Mucosa of descending colon (tissue), 3 donors: Measurements from ENCODE around the gene MBTD1. TPM values are rescaled to one million over a fixed set of nuclear protein-coding genes. Genes with fewer than 3 reads are reported as not detected.

Experiments
- ATAC-seq: fragments of 200-7000 bp; cut with Tn5 transposase; one replicate; pipeline ENCODE4 v1.9.1; 2020; ENCODE audit warnings: mild to moderate bottlenecking, moderate library complexity
- DNase-seq, 3 donors: peaks; one replicate each; pipeline ENCODE4 v3.0.0-alpha.2; 2020
- H3K36me3 ChIP-seq: fragments of 200-600 bp; one replicate; pipeline ENCODE4 v1.8.0; 2021; ENCODE audit warnings: low read depth, mild to moderate bottlenecking
- H3K4me1 ChIP-seq: fragments of 200-600 bp; one replicate; pipeline ENCODE4 v1.8.0; 2021; ENCODE audit warnings: low read depth, mild to moderate bottlenecking
- H3K4me3 ChIP-seq: fragments of 200-600 bp; one replicate; pipeline ENCODE4 v1.8.0; 2021; ENCODE audit warnings: mild to moderate bottlenecking
- H3K9me3 ChIP-seq: fragments of 200-600 bp; one replicate; pipeline ENCODE4 v1.8.0; 2021; ENCODE audit warnings: mild to moderate bottlenecking
- CTCF ChIP-seq: fragments of 200-600 bp; IDR thresholded peaks from one replicate; pipeline ENCODE4 v1.8.0; 2022; ENCODE audit warnings: antibody characterized with exemption, mild to moderate bottlenecking
- intact Hi-C, 2 donors: fragments of 100-400 bp; cut with DNase I in 1 of 2; cut with micrococcal nuclease in 1 of 2; formaldehyde crosslinking; loops; one replicate each; pipeline versions ENCODE4 v1.11.0 to v1.11.1; 2022; cut with DNase I, micrococcal nuclease
- total RNA-seq, 3 donors: library from RNA; stranded (reverse); fragmentation: NEBNext Ultra II Directional in 2 of 3; extraction: Animal tissue kit (Norgen Biotek cat#: 25700) in 2 of 3; gene quantifications; one replicate each; pipeline versions ENCODE4 v1.2.1 to v1.2.4, GENCODE V29; 2021 to 2023
- donor health status: DM: no; HTN: no; CAD: no; lungs with moderate emphysema.
- donor health status: DM: no; HTN: no; CAD: no.
- donor health status: DM: no; HTN: yes; CAD: no.

MBTD1 gene
- total RNA-seq, 3 donors from 2014 or later = 13.7 to 19.5 (median 15.9) TPM

GRCh38 chr17:51133365-51133764 is 126.5 kb downstream of the MBTD1 start:
- ATAC-seq (no peak), DNase-seq (no peak)
- TF ChIP-seq CTCF = no peak
- no peak overlapping the region for H3K4me3 ChIP-seq
- peaks cover 7% of the 10 kb centered on the region for H3K4me1 ChIP-seq
- no peaks in the 10 kb centered on the region for H3K9me3 ChIP-seq
- no peaks in the 10 kb centered on the region for H3K36me3 ChIP-seq
- intact Hi-C loops = no loop called here

GRCh38 chr17:51132964-51133319 is 126.9 kb downstream of the MBTD1 start:
- TF ChIP-seq CTCF = no peak
- Histone ChIP-seq H3K36me3 (no peaks in the 10 kb centered on the region), H3K9me3 (no peaks in the 10 kb centered on the region), H3K4me1 (peaks cover 7% of the 10 kb centered on the region), H3K4me3 (no peak overlapping the region)
- intact Hi-C loops = no loop called here
- ATAC-seq = peak; percentile 76
- DNase-seq = no peak

GRCh38 chr17:51128076-51128475 is 131.8 kb downstream of the MBTD1 start:
- intact Hi-C loops = no loop called here
- no peaks in the 10 kb centered on the region for H3K36me3 ChIP-seq
- no peak overlapping the region for H3K4me3 ChIP-seq
- DNase-seq (no peak), ATAC-seq (peak; percentile 28)
- no peak for TF ChIP-seq CTCF
- no peaks in the 10 kb centered on the region for H3K9me3 ChIP-seq
- peaks cover 21% of the 10 kb centered on the region for H3K4me1 ChIP-seq

Other genes starting within 250 kb of the MBTD1 start
- 10 to 100 TPM; 64.1 to 96.7 (median 79.8) TPM for gene SPAG9, start 139.2 kb downstream of the MBTD1 start, total RNA-seq
- gene NME1, start 106.5 kb downstream of the MBTD1 start, total RNA-seq = 10 to 100 TPM; 18.8 to 64.2 (median 23.9) TPM
- 100 to 1,000 TPM; 306 to 433 (median 397) TPM for gene NME2, start 93.6 kb downstream of the MBTD1 start, total RNA-seq
- 10 to 100 TPM; 12.6 to 21.0 (median 16.3) TPM for gene UTP18, start 497 bp upstream of the MBTD1 start, total RNA-seq